IMR-90 (cell line): ENCODE measurements around the gene ADCY5. TPM values are rescaled to one million over a fixed set of nuclear protein-coding genes. Genes with fewer than 3 reads are reported as not detected.
A peak's percentile ranks its signal among the peaks of the same experiment; 100 is the strongest.

ENCODE experiments used
- ATAC-seq: fragments of 200-7000 bp; cut with Tn5 transposase; 2 replicates; pipeline ENCODE4 v1.9.1; 2020; ENCODE audit warnings: low read depth, mild to moderate bottlenecking, moderate library complexity
- BruUV-seq: library from RNA; stranded (reverse); fragments of 400-500 nt; replicated peaks from 2 replicates; lab custom pipeline; 2021; lab: Mats Ljungman, UMichigan
- CTCF ChIA-PET: fragments of 300-600 bp; formaldehyde crosslinking; extraction: SDS; loops from one replicate; lab custom pipeline; 2021; ENCODE audit warnings: antibody characterized with exemption; lab: Yijun Ruan, JAX
- POLR2A ChIA-PET: fragments of 300-600 bp; sonication (Branson Sonifier 250); formaldehyde crosslinking; loops from one replicate; lab custom pipeline; 2022; ENCODE audit warnings: antibody characterized with exemption; ENCODE audit not compliant: unreplicated experiment; lab: Charles Lee
- DNase-seq: peaks from one replicate; pipeline ENCODE4 v3.0.0; 2013
- H2AFZ ChIP-seq: replicated peaks from 2 replicates; pipeline ENCODE3; 2013; ENCODE audit warnings: low read length, mild to moderate bottlenecking; ENCODE audit not compliant: poor library complexity
- H2AK5ac ChIP-seq: 2 replicates; pipeline ENCODE4 v1.6.1; 2013; ENCODE audit warnings: low read depth, low read length, inconsistent platforms
- H2AK9ac ChIP-seq: replicated peaks from 2 replicates; pipeline ENCODE3; 2013; ENCODE audit warnings: mild to moderate bottlenecking, low read depth, low read length, moderate library complexity; ENCODE audit not compliant: poor library complexity
- H2BK120ac ChIP-seq: 2 replicates; pipeline ENCODE4 v1.6.1; 2013; ENCODE audit warnings: low read depth, low read length, inconsistent platforms
- H2BK15ac ChIP-seq: 3 replicates; pipeline ENCODE4 v1.6.1; 2013; ENCODE audit warnings: low read depth, low read length, inconsistent platforms
- H2BK20ac ChIP-seq: 2 replicates; pipeline ENCODE4 v1.6.1; 2013; ENCODE audit warnings: low read depth, mild to moderate bottlenecking, inconsistent platforms, low read length, moderate library complexity
- H2BK5ac ChIP-seq: 2 replicates; pipeline ENCODE4 v1.6.1; 2013; ENCODE audit warnings: mild to moderate bottlenecking, low read depth, low read length, inconsistent platforms; ENCODE audit not compliant: poor library complexity, severe bottlenecking
- H3K14ac ChIP-seq: replicated peaks from 2 replicates; pipeline ENCODE4 v1.6.1; 2013; ENCODE audit warnings: low read depth, low read length, inconsistent platforms
- H3K18ac ChIP-seq: 2 replicates; pipeline ENCODE4 v1.6.1; 2013; ENCODE audit warnings: low read depth, low read length, control low read depth
- H3K23ac ChIP-seq: 2 replicates; pipeline ENCODE4 v1.6.1; 2013; ENCODE audit warnings: low read depth, low read length, inconsistent platforms
- H3K27ac ChIP-seq: 2 replicates; pipeline ENCODE4 v1.5.1; 2013; ENCODE audit warnings: mild to moderate bottlenecking, control low read depth, low read length; ENCODE audit not compliant: insufficient read depth
- H3K27me3 ChIP-seq: 2 replicates; pipeline ENCODE4 v1.6.1; 2013; ENCODE audit warnings: low read length; ENCODE audit not compliant: control insufficient read depth, insufficient read depth
- H3K36me3 ChIP-seq: 2 replicates; pipeline ENCODE4 v1.6.1; 2013; ENCODE audit warnings: low read length, mixed read lengths; ENCODE audit not compliant: control insufficient read depth, insufficient read depth
- H3K4ac ChIP-seq: 2 replicates; pipeline ENCODE4 v1.6.1; 2013; ENCODE audit warnings: low read depth, low read length, inconsistent platforms
- H3K4me1 ChIP-seq: 2 replicates; pipeline ENCODE4 v1.6.1; 2013; ENCODE audit warnings: low read length, mixed read lengths; ENCODE audit not compliant: control insufficient read depth, insufficient read depth
- H3K4me2 ChIP-seq: 2 replicates; pipeline ENCODE4 v1.6.1; 2013; ENCODE audit warnings: low read depth, mild to moderate bottlenecking, control low read depth, low read length, moderate library complexity
- H3K4me3 ChIP-seq: 2 replicates; pipeline ENCODE4 v1.5.1; 2013; ENCODE audit warnings: low read depth, mild to moderate bottlenecking, control low read depth, low read length, moderate library complexity; ENCODE audit not compliant: insufficient read depth
- H3K56ac ChIP-seq: 2 replicates; pipeline ENCODE4 v1.6.1; 2013; ENCODE audit warnings: low read length, inconsistent platforms; ENCODE audit not compliant: insufficient read depth; ENCODE audit errors: extremely low read depth
- H3K79me1 ChIP-seq, 2 experiments: 2 replicates each; pipeline ENCODE4 v1.6.1; 2013; ENCODE audit warnings: low read length in 2 of 2, inconsistent platforms in 1 of 2, low read depth in 1 of 2
- H3K9ac ChIP-seq: 2 replicates; pipeline ENCODE4 v1.6.1; 2013; ENCODE audit warnings: low read depth, low read length, control low read depth
- H3K9me1 ChIP-seq: 2 replicates; pipeline ENCODE4 v1.6.1; 2013; ENCODE audit warnings: low read length, inconsistent platforms; ENCODE audit not compliant: insufficient read depth
- H3K9me3 ChIP-seq: 2 replicates; pipeline ENCODE4 v1.6.1; 2013; ENCODE audit warnings: low read length; ENCODE audit not compliant: control insufficient read depth, insufficient read depth
- H4K20me1 ChIP-seq: 2 replicates; pipeline ENCODE4 v1.6.1; 2013; ENCODE audit warnings: low read length, inconsistent platforms; ENCODE audit not compliant: insufficient read depth
- H4K5ac ChIP-seq: 2 replicates; pipeline ENCODE4 v1.6.1; 2013; ENCODE audit warnings: mild to moderate bottlenecking, low read depth, low read length, control low read depth
- H4K8ac ChIP-seq, 2 experiments: 2 replicates each; pipeline ENCODE4 v1.6.1; 2013; ENCODE audit warnings: low read depth in 2 of 2, low read length in 2 of 2, control low read depth in 1 of 2, inconsistent platforms in 1 of 2
- H4K91ac ChIP-seq: 2 replicates; pipeline ENCODE4 v1.6.1; 2013; ENCODE audit warnings: low read depth, low read length, inconsistent platforms; ENCODE audit not compliant: insufficient read depth
- CEBPB ChIP-seq: IDR thresholded peaks from 2 replicates; pipeline ENCODE4 v1.6.1; 2012; ENCODE audit warnings: low read depth, low read length, improper control_type of control experiment
- ELK1 ChIP-seq: fragments of 150-350 bp; IDR thresholded peaks from 2 replicates; pipeline ENCODE4 v1.6.1; 2016; ENCODE audit warnings: low read depth, mild to moderate bottlenecking, low read length, moderate library complexity, borderline replicate concordance
- POLR2A ChIP-seq: IDR thresholded peaks from 2 replicates; pipeline ENCODE4 v1.6.1; 2012; ENCODE audit warnings: mild to moderate bottlenecking, low read depth, low read length
- RAD21 ChIP-seq: IDR thresholded peaks from 2 replicates; pipeline ENCODE4 v1.6.1; 2012; ENCODE audit warnings: low read length, improper control_type of control experiment
- WGBS, 2 experiments: methylation state at CpG; one replicate each; pipeline versions ENCODE4 v1.1.5 to v1.1.7; 2013; ENCODE audit warnings: missing lambda C conversion rate in 2 of 2; ENCODE audit not compliant: insufficient read length in 1 of 2; ENCODE audit errors: extremely low coverage in 2 of 2; 5-methylcytosine and 5-hydroxymethylcytosine counted together
- dilution Hi-C: fragments of 300-500 bp; cut with HindIII; formaldehyde crosslinking; loops from one replicate; pipeline ENCODE4 v1.14.3; 2018; ENCODE audit warnings: low sequenced_read_pairs; ENCODE audit not compliant: unreplicated experiment
- in situ Hi-C: fragments of 300-500 bp; cut with MboI; formaldehyde crosslinking; loops from 3 replicates; pipeline ENCODE4 v1.14.3; 2019; ENCODE audit warnings: low sequenced_read_pairs, inconsistent platforms, mixed read lengths
- intact Hi-C: fragments of 100-400 bp; cut with micrococcal nuclease; formaldehyde crosslinking; loops from 2 replicates; pipeline ENCODE4 v1.10.0; 2022
- polyA plus RNA-seq, 3 experiments: library from polyadenylated mRNA; depleted of rRNA; stranded (reverse); fragments of >200 nt; gene quantifications; 2 replicates each; pipeline ENCODE4 v1.2.3, GENCODE V29; 2012; ENCODE audit warnings: low replicate concordance in 1 of 3
- total RNA-seq: library from RNA; depleted of rRNA; stranded (reverse); fragments of >200 nt; gene quantifications from 2 replicates; pipeline ENCODE4 v1.2.3, GENCODE V29; 2012

The ADCY5 gene
- total and polyA plus RNA-seq, 2 of the 4 experiments (the other 2 are of a cell fraction), result 0.14 to 0.18 TPM

GRCh38 chr3:123307064-123307463 lies 141.8 kb downstream of the ADCY5 start:
- no CpG with 5 or more reads among the region's 5 CpGs for WGBS, 2 experiments
- no peak overlapping the region for H2BK5ac ChIP-seq
- no peak overlapping the region for H3K18ac ChIP-seq
- no peak overlapping the region for H3K56ac ChIP-seq
- no peak for TF ChIP-seq RAD21
- TF ChIP-seq CEBPB, result peak; percentile 64
- TF ChIP-seq ELK1, result no peak
- no peak for TF ChIP-seq POLR2A
- H4K91ac ChIP-seq, result no peak overlapping the region
- in situ Hi-C loops, result no loop called here
- no peak overlapping the region for H3K4me2 ChIP-seq
- H4K20me1 ChIP-seq, result no peaks in the 10 kb centered on the region
- H3K27me3 ChIP-seq, result peaks cover 34% of the 10 kb centered on the region
- POLR2A ChIA-PET, result no interaction called here
- no peak overlapping the region for H3K4me3 ChIP-seq
- H2BK20ac ChIP-seq, result no peak overlapping the region
- no peak overlapping the region for H3K4ac ChIP-seq
- no peaks in the 10 kb centered on the region for H3K4me1 ChIP-seq
- H3K79me1 ChIP-seq, result no peaks in the 10 kb centered on the region
- dilution Hi-C loops, result no loop called here
- no peak overlapping the region for H3K27ac ChIP-seq
- no peaks in the 10 kb centered on the region; the same call in 1 of the 2 replicates for H3K9me3 ChIP-seq
- intact Hi-C loops, result no loop called here
- no TSS peak for BruUV-seq
- CTCF ChIA-PET, result no interaction called here
- H2BK120ac ChIP-seq, result no peak overlapping the region
- no peak overlapping the region for H3K14ac ChIP-seq
- H3K23ac ChIP-seq, result no peak overlapping the region
- no peak overlapping the region for H4K5ac ChIP-seq
- no peak overlapping the region for H2AK5ac ChIP-seq
- H2AFZ ChIP-seq, result no peak overlapping the region
- H2AK9ac ChIP-seq, result no peak overlapping the region
- H3K36me3 ChIP-seq, result no peaks in the 10 kb centered on the region
- H4K8ac ChIP-seq, result no peak overlapping the region
- H3K9ac ChIP-seq, result no peak overlapping the region
- no peak for ATAC-seq
- no peak for DNase-seq
- H2BK15ac ChIP-seq, result no peak overlapping the region
- no peaks in the 10 kb centered on the region for H3K9me1 ChIP-seq
